GM18519 (cell line): Measurements from ENCODE around the gene GFPT2.

ENCODE experiments used
- ATAC-seq: cut with Tn5 transposase; IDR thresholded peaks from one replicate; pipeline ENCODE4 v1.9.1; 2021; ENCODE audit warnings: mild to moderate bottlenecking, moderate library complexity; ENCODE audit not compliant: unreplicated experiment, low FRiP score

GFPT2 gene

GRCh38 chr5:180335614-180336233 lies 17.4 kb downstream of the GFPT2 start:
- ATAC-seq, result no peak

GRCh38 chr5:180334751-180335613 lies 18.2 kb downstream of the GFPT2 start:
- ATAC-seq, result no peak

GRCh38 chr5:180334176-180334575 lies 19.0 kb downstream of the GFPT2 start:
- ATAC-seq, result no peak

GRCh38 chr5:180333661-180334060 lies 19.5 kb downstream of the GFPT2 start:
- ATAC-seq, result no peak

- no peak for ATAC-seq
Observed at GRCh38 chr5:180332861-180333260, 20.3 kb downstream of the GFPT2 start.

GRCh38 chr5:180332051-180332517 lies 21.1 kb downstream of the GFPT2 start:
- no peak for ATAC-seq

GRCh38 chr5:180331647-180331950 lies 21.5 kb downstream of the GFPT2 start:
- ATAC-seq, result no peak

- ATAC-seq, result no peak
Observed at GRCh38 chr5:180330810-180331646, 22.1 kb downstream of the GFPT2 start.

GRCh38 chr5:180330270-180330648 lies 22.9 kb downstream of the GFPT2 start:
- ATAC-seq, result no peak

GRCh38 chr5:180329606-180330269 lies 23.4 kb downstream of the GFPT2 start:
- ATAC-seq, result no peak

GRCh38 chr5:180329138-180329435 lies 24.0 kb downstream of the GFPT2 start:
- no peak for ATAC-seq

- ATAC-seq, result no peak
Observed at GRCh38 chr5:180328296-180329137, 24.6 kb downstream of the GFPT2 start.

GRCh38 chr5:180326989-180327565 lies 26.1 kb downstream of the GFPT2 start:
- ATAC-seq, result no peak

GRCh38 chr5:180324601-180324950 lies 28.6 kb downstream of the GFPT2 start:
- ATAC-seq, result no peak

GRCh38 chr5:180323941-180324600 lies 29.1 kb downstream of the GFPT2 start:
- no peak for ATAC-seq

- no peak for ATAC-seq
Observed at GRCh38 chr5:180323160-180323559, 30.0 kb downstream of the GFPT2 start.

- no peak for ATAC-seq
Observed at GRCh38 chr5:180318456-180319089, 34.6 kb downstream of the GFPT2 start.

GRCh38 chr5:180316586-180316985 lies 36.5 kb downstream of the GFPT2 start:
- ATAC-seq, result no peak

GRCh38 chr5:180315762-180316212 lies 37.3 kb downstream of the GFPT2 start:
- no peak for ATAC-seq
